Progenitor cell of endocrine pancreas (in vitro differentiated cells): Measurements from ENCODE around the gene MEGF6. TPM values are rescaled to one million over a fixed set of nuclear protein-coding genes. Genes with fewer than 3 reads are reported as not detected.

Source experiments
- DNase-seq: peaks from one replicate; pipeline ENCODE4 v3.0.0; 2021; ENCODE audit warnings: low spot score; ENCODE audit not compliant: unreplicated experiment
- H3K27ac Mint-ChIP-seq: 2 replicates; pipeline ENCODE4 v1.8.0; 2021; ENCODE audit warnings: mild to moderate bottlenecking, moderate library complexity, mixed read lengths
- H3K27me3 Mint-ChIP-seq: 2 replicates; pipeline ENCODE4 v1.8.0; 2021; ENCODE audit warnings: mixed read lengths
- H3K36me3 Mint-ChIP-seq: 2 replicates; pipeline ENCODE4 v1.8.0; 2022; ENCODE audit warnings: mixed read lengths; ENCODE audit not compliant: insufficient read depth
- H3K4me1 Mint-ChIP-seq: 2 replicates; pipeline ENCODE4 v1.8.0; 2021; ENCODE audit warnings: low read depth, mixed read lengths
- H3K4me3 Mint-ChIP-seq: 2 replicates; pipeline ENCODE4 v1.8.0; 2021; ENCODE audit warnings: low read depth, mild to moderate bottlenecking, moderate library complexity, mixed read lengths
- H3K9me3 Mint-ChIP-seq: 2 replicates; pipeline ENCODE4 v1.8.0; 2021; ENCODE audit warnings: low read depth, mixed read lengths
- CTCF ChIP-seq: fragments of 200-600 bp; sonication (generic); IDR thresholded peaks from one replicate; pipeline ENCODE4 v1.5.0; 2021; ENCODE audit warnings: antibody characterized with exemption, mild to moderate bottlenecking; ENCODE audit not compliant: unreplicated experiment
- total RNA-seq: library from RNA; stranded (reverse); gene quantifications from 2 replicates; pipeline ENCODE4 v1.2.1, GENCODE V29; 2021

MEGF6 gene
- total RNA-seq, 1 donor from 2014 or later: 83.8 TPM

GRCh38 chr1:3614755-3615742 lies 3.7 kb upstream of the MEGF6 start:
- peak; percentile 67 for TF ChIP-seq CTCF
- no peaks in the 10 kb centered on the region for H3K36me3 Mint-ChIP-seq
- H3K27ac Mint-ChIP-seq: peak overlapping the region; percentile 83
- H3K27me3 Mint-ChIP-seq: peaks cover 6% of the 10 kb centered on the region
- no peak for DNase-seq
- H3K4me1 Mint-ChIP-seq: peaks cover 32% of the 10 kb centered on the region
- no peaks in the 10 kb centered on the region for H3K9me3 Mint-ChIP-seq
- H3K4me3 Mint-ChIP-seq: no peak overlapping the region

GRCh38 chr1:3612123-3612522 lies 815 bp upstream of the MEGF6 start:
- peaks cover 42% of the 10 kb centered on the region for H3K4me1 Mint-ChIP-seq
- no peaks in the 10 kb centered on the region for H3K27me3 Mint-ChIP-seq
- H3K4me3 Mint-ChIP-seq: peak overlapping the region; percentile 64
- peak overlapping the region; percentile 80 for H3K27ac Mint-ChIP-seq
- TF ChIP-seq CTCF: no peak
- no peaks in the 10 kb centered on the region for H3K9me3 Mint-ChIP-seq
- H3K36me3 Mint-ChIP-seq: no peaks in the 10 kb centered on the region
- DNase-seq: no peak

- no peaks in the 10 kb centered on the region for H3K27me3 Mint-ChIP-seq
- peak overlapping the region; percentile 57 for H3K27ac Mint-ChIP-seq
- DNase-seq: no peak
- no peak for TF ChIP-seq CTCF
- peak overlapping the region; percentile 80 for H3K4me3 Mint-ChIP-seq
- no peaks in the 10 kb centered on the region for H3K9me3 Mint-ChIP-seq
- peaks cover 42% of the 10 kb centered on the region for H3K4me1 Mint-ChIP-seq
- H3K36me3 Mint-ChIP-seq: no peaks in the 10 kb centered on the region
Measured at GRCh38 chr1:3610527-3611169, 660 bp downstream of the MEGF6 start.

- no peaks in the 10 kb centered on the region for H3K9me3 Mint-ChIP-seq
- H3K4me1 Mint-ChIP-seq: peaks cover 41% of the 10 kb centered on the region
- H3K27me3 Mint-ChIP-seq: no peaks in the 10 kb centered on the region
- H3K36me3 Mint-ChIP-seq: no peaks in the 10 kb centered on the region
- TF ChIP-seq CTCF: no peak
- peak overlapping the region; percentile 57 for H3K27ac Mint-ChIP-seq
- H3K4me3 Mint-ChIP-seq: peak overlapping the region; percentile 80
- DNase-seq: no peak
Measured at GRCh38 chr1:3609769-3610526, 1.4 kb downstream of the MEGF6 start.
